Sigmoid colon (tissue), 7 donors: ENCODE results near the gene SMIM20. TPM values are rescaled to one million over a fixed set of nuclear protein-coding genes. Genes with fewer than 3 reads are reported as not detected.

Source experiments
- DNase-seq: peaks from one replicate; pipeline ENCODE4 v3.0.0-alpha.2; 2019
- H3K27ac ChIP-seq, 4 donors: fragments of 200-600 bp; sonication (generic); one replicate each; pipeline ENCODE4 v1.5.1; 2016 to 2019; ENCODE audit warnings: mild to moderate bottlenecking in 1 of 4
- H3K27me3 ChIP-seq, 3 donors: fragments of 200-600 bp; sonication (generic); one replicate each; pipeline ENCODE4 v1.5.1; 2019; ENCODE audit warnings: mild to moderate bottlenecking in 1 of 3
- H3K36me3 ChIP-seq, 4 donors: fragments of 200-600 bp; sonication (generic); one replicate each; pipeline ENCODE4 v1.5.1; 2016 to 2019
- H3K4me1 ChIP-seq, 4 donors: fragments of 200-600 bp; sonication (generic); one replicate each; pipeline ENCODE4 v1.5.1; 2017 to 2019
- H3K4me3 ChIP-seq, 4 donors: fragments of 200-600 bp; sonication (generic); one replicate each; pipeline ENCODE4 v1.5.1; 2017 to 2019; ENCODE audit warnings: mild to moderate bottlenecking in 2 of 4, moderate library complexity in 1 of 4
- H3K9me3 ChIP-seq, 4 donors: fragments of 200-600 bp in 3 of 4; sonication (generic) in 3 of 4; one replicate each; pipeline versions ENCODE4 v1.5.1 to v1.6.1; 2013 to 2019
- EP300 ChIP-seq, 4 donors: sonication (generic); formaldehyde crosslinking; IDR thresholded peaks; one replicate each; pipeline ENCODE4 v1.6.1; 2017; ENCODE audit warnings: antibody characterized with exemption in 4 of 4
- POLR2A ChIP-seq, 2 donors: fragments of 450-650 bp; IDR thresholded peaks; one replicate each; pipeline ENCODE4 v1.6.1; 2016; ENCODE audit warnings: antibody characterized with exemption in 2 of 2, mild to moderate bottlenecking in 2 of 2, moderate library complexity in 2 of 2
- POLR2AphosphoS5 ChIP-seq, 4 donors: sonication (generic); formaldehyde crosslinking; IDR thresholded peaks; one replicate each; pipeline ENCODE4 v1.6.1; 2017; ENCODE audit warnings: antibody characterized with exemption in 4 of 4
- WGBS, 2 donors: extraction: QIAGEN DNeasy Blood & Tissue Kit; methylation state at CpG; one replicate each; pipeline ENCODE4 v1.1.7; 2013; 5-methylcytosine and 5-hydroxymethylcytosine counted together
- intact Hi-C: fragments of 100-400 bp; cut with DNase I; formaldehyde crosslinking; loops from one replicate; pipeline ENCODE4 v1.15.1; 2023
- polyA plus RNA-seq, 3 donors: library from polyadenylated mRNA; stranded (reverse); fragments of 200-250 nt; gene quantifications; one replicate each; pipeline ENCODE4 v1.2.3, GENCODE V29; 2013
- total RNA-seq, 4 donors: library from RNA; depleted of rRNA; stranded (reverse); fragments of >200 nt; gene quantifications; one replicate each; pipeline ENCODE4 v1.1.0, GENCODE V29; 2016
- TF ChIP-seq, protein P1 (sequence below), 4 experiments: fragments of 450-650 bp in 3 of 4; fragments of 200-600 bp in 1 of 4; IDR thresholded peaks; one replicate each; pipeline ENCODE4 v1.5.1; 2016 to 2019; ENCODE audit warnings: antibody characterized with exemption in 4 of 4, mild to moderate bottlenecking in 3 of 4, moderate library complexity in 2 of 4
- donor health status: healthy with polysubstance abuse.
- donor health status: Bipolar disorder and iron deficiency.
- donor health status: healthy.

SMIM20 gene
- total and polyA plus RNA-seq, 7 donors = 33.8 to 99.1 (median 45.4) TPM

DNA sequence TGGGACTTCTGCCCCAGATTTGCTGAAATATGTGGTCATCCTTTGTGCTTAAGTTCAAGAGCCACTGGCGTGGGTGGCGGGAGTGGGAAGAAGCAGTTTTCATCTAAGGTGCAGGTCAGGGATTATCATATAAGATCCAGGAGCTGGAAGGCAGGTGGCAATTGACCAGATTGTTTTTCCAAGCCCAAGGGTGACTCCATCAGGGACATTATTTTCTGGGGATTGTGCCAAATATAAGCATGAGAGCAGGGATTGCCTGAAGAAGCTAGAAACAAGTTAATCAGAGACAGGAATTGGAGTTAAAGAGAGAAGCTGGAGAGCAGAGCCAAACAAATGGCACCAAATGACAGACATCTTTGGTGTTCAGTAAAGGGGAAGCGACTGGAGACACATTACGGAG lies 31.8 kb upstream of the SMIM20 start:
- Histone ChIP-seq H3K4me3 (no peak overlapping the region), H3K9me3 (no peaks in the 10 kb centered on the region), H3K4me1 (peaks cover 0 to 4% (median 0%) of the 10 kb centered on the region in 4 donors), H3K36me3 (no peaks in the 10 kb centered on the region), H3K27me3 (no peaks in the 10 kb centered on the region), H3K27ac (no peak overlapping the region)
- intact Hi-C loops = no loop called here
- TF ChIP-seq POLR2AphosphoS5 (IDR thresholded peaks at IDR 0.05) (no peak), POLR2A (IDR thresholded peaks at IDR 0.05) (no peak), EP300 (IDR thresholded peaks at IDR 0.05) (no peak)
- TF ChIP-seq, protein P1, sequence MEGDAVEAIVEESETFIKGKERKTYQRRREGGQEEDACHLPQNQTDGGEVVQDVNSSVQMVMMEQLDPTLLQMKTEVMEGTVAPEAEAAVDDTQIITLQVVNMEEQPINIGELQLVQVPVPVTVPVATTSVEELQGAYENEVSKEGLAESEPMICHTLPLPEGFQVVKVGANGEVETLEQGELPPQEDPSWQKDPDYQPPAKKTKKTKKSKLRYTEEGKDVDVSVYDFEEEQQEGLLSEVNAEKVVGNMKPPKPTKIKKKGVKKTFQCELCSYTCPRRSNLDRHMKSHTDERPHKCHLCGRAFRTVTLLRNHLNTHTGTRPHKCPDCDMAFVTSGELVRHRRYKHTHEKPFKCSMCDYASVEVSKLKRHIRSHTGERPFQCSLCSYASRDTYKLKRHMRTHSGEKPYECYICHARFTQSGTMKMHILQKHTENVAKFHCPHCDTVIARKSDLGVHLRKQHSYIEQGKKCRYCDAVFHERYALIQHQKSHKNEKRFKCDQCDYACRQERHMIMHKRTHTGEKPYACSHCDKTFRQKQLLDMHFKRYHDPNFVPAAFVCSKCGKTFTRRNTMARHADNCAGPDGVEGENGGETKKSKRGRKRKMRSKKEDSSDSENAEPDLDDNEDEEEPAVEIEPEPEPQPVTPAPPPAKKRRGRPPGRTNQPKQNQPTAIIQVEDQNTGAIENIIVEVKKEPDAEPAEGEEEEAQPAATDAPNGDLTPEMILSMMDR (IDR thresholded peaks at IDR 0.05) = no peak
- no peak for DNase-seq
- 84 to 95% methylated on average over 4 of the region's 4 CpGs for WGBS, 2 donors

DNA sequence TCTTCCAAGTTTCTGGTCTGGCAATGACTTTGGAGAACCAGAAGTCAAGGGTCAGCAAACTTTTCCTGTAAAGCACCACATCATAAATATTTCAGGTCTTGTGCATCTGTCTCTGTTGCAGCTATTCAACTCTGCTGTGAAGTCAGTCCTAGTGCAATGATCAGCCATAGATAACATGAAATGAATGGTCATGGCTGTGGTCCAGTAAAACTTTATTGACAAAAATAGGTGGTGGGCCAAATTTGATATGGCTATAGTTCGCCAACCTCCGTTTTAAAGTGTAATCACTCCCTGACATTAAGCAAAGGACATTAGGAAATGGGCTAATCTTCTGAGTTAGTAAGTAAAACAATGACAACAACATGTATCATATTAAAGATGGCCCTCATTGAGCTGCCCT lies 30.5 kb upstream of the SMIM20 start:
- 85 to 93% methylated on average over 2 of the region's 2 CpGs for WGBS, 2 donors
- intact Hi-C loops = no loop called here
- Histone ChIP-seq H3K27me3 (no peaks in the 10 kb centered on the region), H3K4me1 (peaks cover 0 to 4% (median 0%) of the 10 kb centered on the region in 4 donors), H3K36me3 (no peaks in the 10 kb centered on the region), H3K4me3 (no peak overlapping the region), H3K9me3 (no peaks in the 10 kb centered on the region), H3K27ac (no peak overlapping the region)
- TF ChIP-seq POLR2AphosphoS5 (IDR thresholded peaks at IDR 0.05) = no peak
- TF ChIP-seq, protein P1 (IDR thresholded peaks at IDR 0.05) = no peak
- TF ChIP-seq POLR2A (IDR thresholded peaks at IDR 0.05) = no peak
- no peak for TF ChIP-seq EP300 (IDR thresholded peaks at IDR 0.05)
- no peak for DNase-seq

DNA sequence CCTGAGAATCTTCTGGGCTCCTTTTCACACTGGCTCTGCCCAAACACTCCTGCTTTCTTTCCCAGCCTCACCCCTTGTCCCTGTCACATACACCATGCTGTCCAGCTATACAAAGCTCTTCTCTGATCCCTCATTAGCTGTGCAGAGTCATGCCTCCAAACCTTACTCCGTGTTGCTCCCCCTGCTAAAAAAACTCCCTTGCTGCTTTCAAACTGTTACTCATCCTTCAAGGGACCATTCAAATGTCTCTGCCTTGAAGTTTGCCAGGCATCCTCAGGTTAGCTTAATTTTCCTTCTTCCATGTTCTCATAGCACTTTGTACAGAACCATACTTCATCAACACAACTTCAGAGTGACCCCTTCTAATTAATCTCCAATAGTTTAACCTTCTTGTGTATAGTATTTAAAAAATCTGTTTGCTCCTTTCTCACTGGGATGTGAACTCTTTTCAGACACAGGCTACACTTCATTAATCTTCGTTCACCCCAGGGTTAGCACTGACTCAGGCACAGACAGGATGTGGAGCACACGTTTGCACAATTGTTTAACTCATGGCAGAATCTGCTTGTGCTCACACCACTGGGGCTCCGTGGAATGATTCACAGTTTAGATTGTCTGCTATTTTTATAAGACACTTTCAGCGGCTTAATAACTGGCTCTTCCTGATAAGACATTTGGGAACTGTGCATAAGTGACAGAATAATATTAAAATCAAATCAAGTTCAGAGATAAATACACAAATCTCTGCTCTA lies 29.8 kb upstream of the SMIM20 start:
- no peak for TF ChIP-seq EP300 (IDR thresholded peaks at IDR 0.05)
- no peak for TF ChIP-seq POLR2AphosphoS5 (IDR thresholded peaks at IDR 0.05)
- TF ChIP-seq, protein P1 (IDR thresholded peaks at IDR 0.05) = no peak
- TF ChIP-seq POLR2A (IDR thresholded peaks at IDR 0.05) = no peak
- H3K4me1 ChIP-seq = peaks cover 0 to 4% (median 0%) of the 10 kb centered on the region in 4 donors
- H3K27ac ChIP-seq = no peak overlapping the region
- 47 to 57% methylated on average over 5 of the region's 5 CpGs for WGBS, 2 donors
- DNase-seq = no peak
- intact Hi-C loops = no loop called here
- H3K27me3 ChIP-seq = no peaks in the 10 kb centered on the region
- no peaks in the 10 kb centered on the region for H3K36me3 ChIP-seq
- no peak overlapping the region for H3K4me3 ChIP-seq
- no peaks in the 10 kb centered on the region for H3K9me3 ChIP-seq

DNA sequence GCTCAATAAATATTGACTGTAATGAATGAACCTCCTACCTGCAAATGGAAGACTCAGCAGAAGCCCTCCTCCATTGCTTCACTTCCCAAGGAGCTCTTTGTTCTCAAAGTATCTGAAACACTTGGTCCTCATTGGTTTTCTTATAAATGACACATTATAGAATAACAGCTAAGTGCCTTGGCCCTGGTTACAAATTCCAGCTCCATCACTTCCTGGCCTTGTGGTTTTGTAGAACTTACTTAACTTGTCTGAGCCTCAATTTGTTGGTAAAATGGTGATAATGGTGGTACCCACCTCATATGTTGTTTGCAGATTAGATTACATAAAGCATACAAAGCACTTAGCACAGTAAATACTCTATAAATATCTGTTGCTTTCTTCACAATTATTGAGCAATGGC lies 25.2 kb upstream of the SMIM20 start:
- H3K4me3 ChIP-seq = no peak overlapping the region
- no peaks in the 10 kb centered on the region for H3K27me3 ChIP-seq
- no peak overlapping the region for H3K27ac ChIP-seq
- intact Hi-C loops = no loop called here
- H3K36me3 ChIP-seq = no peaks in the 10 kb centered on the region
- H3K4me1 ChIP-seq = peaks cover 0 to 4% (median 0%) of the 10 kb centered on the region in 4 donors
- DNase-seq = no peak
- TF ChIP-seq, protein P1 (IDR thresholded peaks at IDR 0.05) = no peak
- TF ChIP-seq POLR2AphosphoS5 (IDR thresholded peaks at IDR 0.05) (no peak), EP300 (IDR thresholded peaks at IDR 0.05) (no peak), POLR2A (IDR thresholded peaks at IDR 0.05) (no peak)
- no peaks in the 10 kb centered on the region for H3K9me3 ChIP-seq
